ENCODE data around the gene SLC5A10. TPM values are rescaled to one million over a fixed set of nuclear protein-coding genes. Genes with fewer than 3 reads are reported as not detected.
"Not testable (repeated sequence)": the region's sequence is repeated elsewhere in the genome, so short reads cannot be mapped to it uniquely, and the experiment has no call there.

Gene SLC5A10
- polyA plus RNA-seq, 1 donor = 0.16 TPM

DNA sequence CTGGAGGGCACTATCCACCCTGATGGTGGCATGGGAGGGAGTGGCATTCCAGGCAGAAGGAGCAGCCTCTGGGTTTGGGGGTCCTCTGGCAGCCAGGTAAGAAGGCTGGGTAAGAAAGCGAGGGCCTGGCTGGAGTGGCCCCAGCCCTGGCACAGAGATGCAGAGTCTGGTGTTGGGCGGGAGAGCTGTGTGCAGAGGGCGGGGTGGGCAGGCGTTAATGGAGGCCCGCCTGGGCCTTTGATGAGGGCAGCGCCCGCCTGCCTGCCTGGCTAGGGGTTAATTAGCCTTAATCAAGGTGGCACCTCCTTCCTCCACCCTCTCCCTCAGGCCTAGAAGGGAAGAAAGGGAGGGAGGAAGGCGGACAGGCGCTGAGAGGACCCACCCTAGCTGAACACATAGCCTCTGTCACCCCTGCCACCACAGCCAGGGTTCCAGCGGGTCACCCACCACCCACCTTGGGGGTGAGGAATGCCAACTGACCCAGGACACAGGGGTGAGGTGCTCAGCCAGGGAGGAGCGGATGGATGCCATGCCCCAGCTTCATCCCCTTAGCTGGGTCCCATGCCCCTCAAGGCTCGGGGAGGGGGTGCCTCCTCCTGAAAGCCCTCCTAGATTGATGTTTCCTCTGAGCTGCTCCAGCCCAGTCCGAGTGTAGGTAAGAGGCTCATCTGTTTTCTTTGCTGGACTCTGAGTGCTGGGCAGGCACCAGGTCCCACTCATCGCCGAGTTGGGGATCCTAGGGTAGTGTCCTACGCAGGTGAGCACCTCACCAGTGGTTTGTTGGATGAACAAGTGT, 66.0 kb downstream of the SLC5A10 start:
- no peak for DNase-seq (ENCODE audit: low read depth)

GRCh38 chr17:19018600-19018950, 66.6 kb downstream of the SLC5A10 start:
- DNase-seq (ENCODE audit: low read depth) = no peak

DNA sequence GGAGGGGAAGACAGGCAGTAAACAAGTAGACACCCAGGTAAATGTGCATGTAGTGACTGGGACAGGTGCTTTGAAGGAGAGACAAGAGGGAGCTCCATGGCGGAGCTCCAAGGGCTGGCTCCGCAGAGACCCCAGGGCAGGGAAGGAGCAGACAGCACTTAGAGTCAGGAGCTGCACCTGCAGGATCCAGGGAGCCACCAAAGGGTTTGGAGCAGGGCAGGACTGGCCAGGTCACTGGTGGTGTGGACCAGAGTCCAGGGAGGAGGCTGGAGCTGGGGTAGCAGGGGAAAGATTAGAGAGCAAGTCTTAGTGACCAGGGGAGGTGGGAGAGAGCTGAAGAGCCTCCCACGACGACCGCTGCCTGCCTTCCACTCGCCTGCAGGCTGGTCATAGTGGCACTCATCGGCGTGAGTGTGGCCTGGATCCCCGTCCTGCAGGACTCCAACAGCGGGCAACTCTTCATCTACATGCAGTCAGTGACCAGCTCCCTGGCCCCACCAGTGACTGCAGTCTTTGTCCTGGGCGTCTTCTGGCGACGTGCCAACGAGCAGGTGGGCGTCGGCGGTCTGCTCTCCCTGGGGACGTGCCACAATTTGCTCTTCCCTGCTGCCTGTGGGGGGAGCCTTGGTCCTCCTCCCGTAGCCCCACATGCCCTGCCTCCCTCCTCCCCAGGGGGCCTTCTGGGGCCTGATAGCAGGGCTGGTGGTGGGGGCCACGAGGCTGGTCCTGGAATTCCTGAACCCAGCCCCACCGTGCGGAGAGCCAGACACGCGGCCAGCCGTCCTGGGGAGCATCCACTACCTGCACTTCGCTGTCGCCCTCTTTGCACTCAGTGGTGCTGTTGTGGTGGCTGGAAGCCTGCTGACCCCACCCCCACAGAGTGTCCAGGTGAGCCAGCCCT, 67.3 kb downstream of the SLC5A10 start:
- DNase-seq (ENCODE audit: low read depth) = no peak

GRCh38 chr17:19020016-19020415, 68.1 kb downstream of the SLC5A10 start:
- DNase-seq (ENCODE audit: low read depth) = no peak

DNA sequence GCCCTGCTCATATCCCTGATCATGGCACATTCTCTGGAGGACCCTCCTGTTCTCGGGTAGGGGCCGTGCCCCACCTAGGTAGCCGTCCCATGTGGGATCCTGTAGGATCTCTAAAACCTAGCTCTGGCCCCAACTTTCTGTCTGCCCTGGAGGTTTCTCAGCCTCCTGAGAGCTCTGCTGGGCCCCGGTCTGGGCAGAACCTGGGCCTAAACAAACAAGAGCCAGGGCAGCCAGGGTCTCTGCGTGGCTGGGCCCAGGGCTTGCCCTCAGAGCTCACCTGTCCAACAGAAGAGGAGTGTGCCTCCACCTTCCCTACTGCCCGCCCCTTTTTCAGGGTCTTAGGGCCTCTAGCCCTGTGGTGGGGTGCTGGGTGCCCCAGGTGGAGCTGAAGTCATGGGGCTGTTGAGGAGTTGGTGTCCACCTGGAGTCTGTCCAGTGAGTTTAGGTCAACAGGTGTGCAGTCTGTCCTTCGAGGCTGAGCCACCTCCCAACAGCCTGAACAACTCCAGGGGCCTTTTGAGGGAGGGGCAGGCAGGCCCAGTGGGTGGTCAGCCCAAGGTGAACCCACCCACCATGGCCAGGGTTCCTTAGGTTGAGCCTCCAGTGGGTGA, 69.2 kb downstream of the SLC5A10 start:
- DNase-seq (ENCODE audit: low read depth) = not testable (repeated sequence)

DNA sequence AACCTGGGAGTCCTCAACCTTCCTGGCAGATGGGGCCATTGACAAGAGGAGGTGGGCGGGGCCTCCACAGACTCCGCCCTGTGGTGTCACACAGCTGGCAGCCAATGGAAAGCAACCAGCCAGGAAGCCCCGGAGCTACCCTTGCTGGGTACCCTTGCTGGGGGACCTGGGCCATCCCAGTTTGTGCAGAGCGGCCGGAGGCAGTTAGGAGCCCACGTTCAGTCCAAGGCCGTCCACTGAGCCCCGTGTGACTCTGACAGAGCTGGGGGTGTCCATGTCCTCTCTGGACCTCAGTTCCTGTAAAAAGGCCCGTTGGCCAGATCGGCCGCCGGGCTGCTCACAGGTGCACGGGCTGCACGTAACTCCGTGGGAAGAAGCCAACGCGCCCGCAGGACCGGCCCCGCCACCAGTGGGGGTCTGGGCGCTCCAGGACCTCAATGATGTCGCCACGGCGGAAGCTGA, 69.7 kb downstream of the SLC5A10 start:
- DNase-seq (ENCODE audit: low read depth) = no peak

GRCh38 chr17:19022128-19022527, 70.2 kb downstream of the SLC5A10 start:
- DNase-seq (ENCODE audit: low read depth) = no peak

DNA sequence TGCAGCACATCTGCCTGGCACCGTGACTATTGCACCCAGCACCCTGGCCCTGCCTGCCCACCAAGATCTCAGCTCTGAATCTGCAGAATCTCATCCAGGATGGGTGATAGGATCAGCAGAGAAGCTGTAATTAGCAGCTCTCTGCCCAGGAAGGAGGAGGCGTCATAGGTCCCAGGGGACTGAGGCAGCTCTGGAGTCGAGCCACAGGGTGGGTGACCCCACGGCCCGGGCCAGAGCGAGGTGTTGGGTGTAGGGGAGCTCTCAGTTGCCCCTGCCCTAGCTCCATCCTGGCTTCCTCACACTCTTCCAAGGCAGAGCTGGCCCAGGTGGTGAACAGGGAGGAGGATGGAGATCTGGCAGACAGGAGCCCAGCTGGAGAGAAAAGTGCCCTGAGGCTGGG, 70.8 kb downstream of the SLC5A10 start:
- no peak for DNase-seq (ENCODE audit: low read depth)

DNA sequence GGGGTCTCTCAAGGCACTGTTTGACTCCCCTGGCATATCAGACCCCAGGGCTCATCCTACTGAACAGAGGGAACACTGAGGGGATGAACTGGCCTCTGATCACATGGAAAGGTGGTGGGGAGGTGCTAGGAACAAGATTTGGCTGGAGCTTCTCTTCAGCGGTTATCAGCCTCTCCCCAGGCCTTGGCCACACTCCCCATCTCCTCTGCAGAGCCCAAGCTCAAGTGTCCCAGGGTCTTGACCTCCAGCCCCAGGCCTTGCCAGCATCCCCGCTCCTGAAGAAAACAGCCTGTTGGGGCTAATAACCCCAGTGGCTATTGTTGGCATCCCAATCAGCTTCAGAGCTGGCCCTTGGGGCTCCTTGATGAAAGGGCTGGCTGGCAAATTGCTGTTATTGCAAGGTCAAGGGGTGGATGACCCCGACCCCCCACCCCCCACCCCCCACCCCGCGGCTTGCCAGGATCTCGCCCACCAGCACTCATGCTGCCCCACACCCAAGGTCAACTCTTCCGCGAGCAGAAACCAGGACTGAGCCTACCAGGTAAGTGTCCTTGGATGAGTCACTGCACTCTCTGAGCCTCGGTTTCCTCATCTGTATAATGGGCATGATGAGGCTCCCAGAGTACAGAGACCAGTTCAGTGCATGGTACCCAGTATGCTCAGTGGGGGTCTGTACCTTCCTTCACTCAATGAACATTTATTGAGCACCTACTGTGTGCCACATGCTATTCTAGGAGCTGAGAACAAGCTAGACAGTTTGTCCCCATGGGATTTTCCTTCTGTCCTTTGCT, 71.4 kb downstream of the SLC5A10 start:
- no peak for DNase-seq (ENCODE audit: low read depth)

DNA sequence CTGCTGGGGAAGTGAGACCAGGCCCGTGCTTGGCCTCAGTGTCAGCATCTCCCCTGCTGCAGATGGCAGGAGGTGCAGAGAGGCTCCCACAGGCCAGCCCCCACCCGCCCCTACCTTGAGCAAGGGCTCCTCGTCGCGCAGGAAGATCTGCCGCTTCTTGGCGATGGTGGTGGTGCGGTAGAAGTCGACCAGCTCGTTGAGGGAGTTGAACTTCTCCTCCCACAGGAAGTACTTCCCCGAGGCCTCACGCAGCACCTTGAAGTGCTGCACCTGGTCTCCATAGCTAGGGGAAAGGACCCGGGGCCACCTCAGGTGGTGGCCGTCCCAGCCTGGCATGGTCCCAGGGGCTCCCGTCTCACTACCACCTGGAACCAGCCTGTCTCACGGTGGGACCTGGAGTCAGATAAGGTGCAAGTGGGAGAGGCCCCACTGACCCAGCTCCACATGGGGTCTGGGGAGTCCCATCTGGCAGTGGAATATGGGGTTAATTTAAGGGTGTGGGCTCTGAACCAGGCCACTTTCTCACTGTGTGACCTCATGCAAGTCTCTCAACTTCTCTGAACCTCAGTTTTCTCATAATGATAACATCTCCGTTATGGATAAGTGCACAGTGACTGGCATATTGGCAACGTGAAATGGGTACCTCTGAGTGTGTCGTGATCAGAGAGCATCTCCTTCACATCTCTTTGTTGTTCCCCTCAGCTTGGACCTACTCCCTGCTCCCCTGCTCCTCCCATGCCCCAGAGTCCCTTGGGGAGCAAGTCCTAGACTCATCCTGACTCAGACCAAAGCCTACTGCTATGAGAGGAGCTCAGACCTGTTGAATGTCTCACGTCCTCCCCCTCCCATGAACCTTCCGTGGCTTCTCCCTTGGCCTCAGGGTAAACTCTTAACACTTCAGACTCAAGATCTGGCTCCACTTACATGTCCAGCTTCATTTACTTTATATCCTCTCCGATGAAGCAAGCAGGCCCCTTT, 72.4 kb downstream of the SLC5A10 start:
- no peak for DNase-seq (ENCODE audit: low read depth)

DNA sequence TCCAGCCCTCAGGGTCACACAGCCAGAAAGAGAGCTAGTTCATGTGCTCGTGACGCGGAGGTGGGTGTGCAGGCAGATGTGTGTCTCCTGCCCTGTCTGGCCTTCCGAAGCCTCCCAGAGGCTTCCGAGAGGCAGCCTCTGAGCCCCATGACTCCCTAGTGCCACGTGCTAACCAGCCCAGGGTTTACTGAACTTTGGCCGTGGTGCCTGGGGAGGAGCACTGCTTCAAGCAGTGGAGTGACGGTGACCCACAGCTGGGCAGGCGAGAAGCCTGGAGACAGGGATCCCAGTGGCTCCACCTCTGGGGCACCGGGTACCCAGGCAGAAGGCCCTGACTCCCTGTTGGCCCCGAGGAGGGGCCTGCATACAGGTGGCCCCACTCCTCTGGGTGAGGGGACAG, 76.7 kb downstream of the SLC5A10 start:
- not testable (repeated sequence) for DNase-seq (ENCODE audit: low read depth)

GRCh38 chr17:19029740-19030139, 77.8 kb downstream of the SLC5A10 start:
- DNase-seq (ENCODE audit: low read depth) = not testable (repeated sequence)

GRCh38 chr17:19030771-19031449, 78.9 kb downstream of the SLC5A10 start:
- DNase-seq (ENCODE audit: low read depth) = not testable (repeated sequence)

DNA sequence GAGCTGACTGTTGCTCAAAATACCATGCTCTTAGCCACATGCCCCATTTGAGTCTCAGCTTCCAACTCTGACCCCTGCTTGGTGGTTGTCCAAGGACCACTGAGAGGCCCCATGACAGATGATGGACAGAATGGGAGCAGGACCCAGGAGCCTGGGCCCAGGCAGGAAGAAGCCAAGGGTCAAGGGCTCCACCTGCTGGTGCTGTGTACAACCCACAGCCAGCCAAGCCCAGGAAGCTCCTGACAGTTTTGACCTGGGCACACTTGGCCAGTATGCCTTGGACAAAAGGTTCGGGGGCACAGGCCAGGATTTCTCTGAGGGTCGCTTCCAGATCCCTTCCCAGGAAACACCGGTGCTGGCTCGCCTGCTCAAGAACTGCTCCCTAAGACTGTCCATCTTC, 79.8 kb downstream of the SLC5A10 start:
- DNase-seq (ENCODE audit: low read depth) = not testable (repeated sequence)

DNA sequence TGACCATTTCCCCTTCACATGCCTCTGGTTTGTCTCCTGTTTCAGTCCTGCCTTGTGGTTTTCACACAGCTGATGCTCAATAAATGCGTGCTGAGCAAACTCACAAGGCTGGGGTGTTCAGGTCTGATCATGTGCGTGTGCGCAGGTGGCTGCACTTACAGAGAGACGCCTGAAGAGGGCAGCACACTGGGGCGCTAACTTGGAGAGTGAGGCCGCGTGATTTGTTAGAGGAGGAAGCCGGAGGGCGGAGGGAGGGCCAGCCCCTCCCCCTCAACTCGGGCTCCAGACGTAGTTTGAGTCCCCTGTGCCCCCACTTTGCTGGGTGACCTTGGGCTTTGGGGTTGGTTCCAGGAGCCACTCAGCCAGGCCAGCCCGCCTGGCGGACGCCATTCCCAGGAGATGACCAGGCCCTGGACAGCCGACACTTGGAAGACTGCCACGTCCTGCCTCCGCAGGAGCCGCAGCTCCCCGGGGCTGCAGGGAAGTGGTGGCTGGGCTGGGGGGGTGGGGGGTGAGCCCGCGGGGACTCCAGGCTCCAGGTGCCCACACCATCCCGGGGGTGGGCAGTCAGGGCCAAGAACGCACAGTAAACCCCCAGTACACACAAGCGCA, 80.5 kb downstream of the SLC5A10 start:
- DNase-seq (ENCODE audit: low read depth) = not testable (repeated sequence)

GRCh38 chr17:19036186-19036585, 84.2 kb downstream of the SLC5A10 start:
- not testable (repeated sequence) for DNase-seq (ENCODE audit: low read depth)

GRCh38 chr17:19037547-19037946, 85.6 kb downstream of the SLC5A10 start:
- DNase-seq (ENCODE audit: low read depth) = not testable (repeated sequence)

GRCh38 chr17:19038007-19038406, 86.0 kb downstream of the SLC5A10 start:
- not testable (repeated sequence) for DNase-seq (ENCODE audit: low read depth)

GRCh38 chr17:19038730-19039129, 86.8 kb downstream of the SLC5A10 start:
- DNase-seq (ENCODE audit: low read depth) = not testable (repeated sequence)
